Trophoblast cell (in vitro differentiated cells and primary cell): Measurements from ENCODE around the gene TRIP4.
"Not testable (repeated sequence)": the region's sequence is repeated elsewhere in the genome, so short reads cannot be mapped to it uniquely, and the experiment has no call there.

Experiments
- DNase-seq, 2 donors: peaks; one replicate each; pipeline ENCODE4 v3.0.0-alpha.2; 2016
- H2AFZ ChIP-seq: 2 replicates; pipeline ENCODE4 v1.6.1; 2013; ENCODE audit warnings: low read length, moderate library complexity, mild to moderate bottlenecking; ENCODE audit not compliant: insufficient read depth, poor library complexity
- H2AK5ac ChIP-seq: 2 replicates; pipeline ENCODE4 v1.6.1; 2013; ENCODE audit warnings: mild to moderate bottlenecking, low read length
- H2BK120ac ChIP-seq: 2 replicates; pipeline ENCODE4 v1.6.1; 2013; ENCODE audit warnings: low read length, mild to moderate bottlenecking, moderate library complexity; ENCODE audit not compliant: insufficient read depth, poor library complexity
- H2BK12ac ChIP-seq: 2 replicates; pipeline ENCODE4 v1.6.1; 2013; ENCODE audit warnings: mild to moderate bottlenecking, low read length, moderate library complexity
- H2BK5ac ChIP-seq: 2 replicates; pipeline ENCODE4 v1.6.1; 2013; ENCODE audit warnings: low read length, low read depth, moderate library complexity, mild to moderate bottlenecking; ENCODE audit not compliant: poor library complexity
- H3K14ac ChIP-seq: 2 replicates; pipeline ENCODE4 v1.6.1; 2013; ENCODE audit warnings: mild to moderate bottlenecking, low read length
- H3K18ac ChIP-seq: 2 replicates; pipeline ENCODE4 v1.6.1; 2013; ENCODE audit warnings: mild to moderate bottlenecking, low read length
- H3K23ac ChIP-seq: 2 replicates; pipeline ENCODE4 v1.6.1; 2013; ENCODE audit warnings: low read length
- H3K27ac ChIP-seq: 2 replicates; pipeline ENCODE4 v1.5.1; 2013; ENCODE audit warnings: low read depth, mild to moderate bottlenecking, inconsistent platforms, low read length, moderate library complexity
- H3K27me3 ChIP-seq: 2 replicates; pipeline ENCODE4 v1.6.1; 2013; ENCODE audit warnings: inconsistent platforms, mild to moderate bottlenecking, low read length, moderate library complexity; ENCODE audit not compliant: insufficient read depth
- H3K36me3 ChIP-seq, 2 experiments: 1 replicate in 1 of 2; 2 replicates in 1 of 2; pipeline ENCODE4 v1.6.1; 2013; ENCODE audit warnings: low read length in 2 of 2, mild to moderate bottlenecking in 2 of 2, moderate library complexity in 1 of 2; ENCODE audit not compliant: insufficient read depth in 2 of 2, control insufficient read depth in 1 of 2
- H3K4ac ChIP-seq: 2 replicates; pipeline ENCODE4 v1.6.1; 2013; ENCODE audit warnings: low read depth, mild to moderate bottlenecking, low read length, moderate library complexity
- H3K4me1 ChIP-seq, 2 experiments: 1 replicate in 1 of 2; 2 replicates in 1 of 2; pipeline ENCODE4 v1.6.1; 2013; ENCODE audit warnings: low read length in 2 of 2, mild to moderate bottlenecking in 2 of 2, moderate library complexity in 1 of 2; ENCODE audit not compliant: insufficient read depth in 2 of 2, control insufficient read depth in 1 of 2
- H3K4me2 ChIP-seq: 2 replicates; pipeline ENCODE4 v1.6.1; 2013; ENCODE audit warnings: inconsistent platforms, mild to moderate bottlenecking, low read length, moderate library complexity
- H3K4me3 ChIP-seq: 2 replicates; pipeline ENCODE4 v1.5.1; 2013; ENCODE audit warnings: mild to moderate bottlenecking, low read depth, low read length, inconsistent platforms
- H3K79me1 ChIP-seq: one replicate; pipeline ENCODE4 v1.6.1; 2013; ENCODE audit warnings: low read length
- H3K79me2 ChIP-seq: 2 replicates; pipeline ENCODE4 v1.6.1; 2013; ENCODE audit warnings: low read length, mild to moderate bottlenecking; ENCODE audit not compliant: control insufficient read depth, insufficient read depth, poor library complexity
- H3K9ac ChIP-seq: 2 replicates; pipeline ENCODE4 v1.6.1; 2013; ENCODE audit warnings: mild to moderate bottlenecking, low read length
- H3K9me3 ChIP-seq: 2 replicates; pipeline ENCODE4 v1.6.1; 2013; ENCODE audit warnings: low read depth, mild to moderate bottlenecking, control low read depth, inconsistent platforms, low read length; ENCODE audit not compliant: insufficient read depth
- H4K12ac ChIP-seq: 2 replicates; pipeline ENCODE4 v1.6.1; 2013; ENCODE audit warnings: low read depth, mild to moderate bottlenecking, low read length, moderate library complexity
- H4K8ac ChIP-seq: 2 replicates; pipeline ENCODE4 v1.6.1; 2013; ENCODE audit warnings: low read depth, mild to moderate bottlenecking, low read length, moderate library complexity
- H4K91ac ChIP-seq: one replicate; pipeline ENCODE4 v1.6.1; 2013; ENCODE audit warnings: low read depth, mild to moderate bottlenecking, low read length, moderate library complexity
- WGBS: extraction: QIAGEN DNeasy Blood & Tissue Kit; methylation state at CpG from one replicate; pipeline ENCODE4 v1.1.7; 2013; ENCODE audit warnings: missing lambda C conversion rate; ENCODE audit not compliant: insufficient read length, insufficient coverage; ENCODE audit errors: extremely low coverage; 5-methylcytosine and 5-hydroxymethylcytosine counted together

TRIP4 gene

DNA sequence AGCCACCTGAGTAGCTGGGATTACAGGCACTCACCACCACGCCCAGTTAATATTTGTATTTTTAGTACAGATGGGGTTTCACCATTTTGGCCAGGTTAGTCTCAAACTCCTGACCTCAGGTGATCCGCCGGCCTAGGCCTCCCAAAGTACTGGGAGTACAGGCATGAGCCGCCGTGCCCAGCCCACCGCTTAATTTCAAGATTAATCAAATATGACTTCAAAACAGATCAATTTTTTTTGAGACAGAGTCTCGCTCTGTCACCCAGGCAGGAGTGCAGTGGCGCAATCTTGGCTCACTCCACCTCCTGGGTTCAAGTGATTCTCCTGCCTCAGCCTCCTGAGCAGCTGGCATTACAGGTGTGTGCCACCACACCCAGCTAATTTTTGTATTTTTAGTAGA is 16.3 kb upstream of the TRIP4 start:
- H3K4me2 ChIP-seq, H4K12ac ChIP-seq, DNase-seq, H4K91ac ChIP-seq, H3K79me2 ChIP-seq, H3K14ac ChIP-seq, H3K4me1 ChIP-seq, H3K23ac ChIP-seq, H4K8ac ChIP-seq, H2AFZ ChIP-seq, H3K18ac ChIP-seq, H3K9me3 ChIP-seq, H2AK5ac ChIP-seq, H3K4me3 ChIP-seq, H3K27me3 ChIP-seq, H2BK120ac ChIP-seq, H3K9ac ChIP-seq, H3K79me1 ChIP-seq, H2BK12ac ChIP-seq, H3K27ac ChIP-seq, H2BK5ac ChIP-seq, H3K4ac ChIP-seq: not testable (repeated sequence)
- peaks cover 14 to 17% of the 10 kb centered on the region in 2 experiments for H3K36me3 ChIP-seq
- no CpG with 5 or more reads among the region's 8 CpGs for WGBS

DNA sequence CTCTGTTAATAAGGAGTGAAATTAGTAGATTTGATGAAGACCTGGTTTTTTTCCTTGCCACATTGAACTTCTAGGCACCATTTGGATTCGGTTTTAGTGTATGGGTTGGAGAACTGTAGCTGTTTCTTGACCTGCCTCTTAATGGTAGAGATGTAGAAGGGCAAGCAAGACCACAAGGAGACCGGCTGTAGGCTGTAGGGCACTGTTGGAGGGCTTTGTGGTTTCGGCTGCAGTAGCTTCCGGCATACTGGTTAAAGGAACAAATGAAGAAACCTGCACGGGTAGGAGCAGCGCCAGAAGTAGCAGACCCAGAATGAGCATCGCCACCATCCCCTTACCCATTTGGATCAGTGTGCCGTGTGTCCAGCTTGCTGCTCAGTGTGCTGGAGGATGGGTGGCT is 14.3 kb upstream of the TRIP4 start:
- no peak overlapping the region for H3K4me2 ChIP-seq
- no peak overlapping the region for H2AK5ac ChIP-seq
- H3K9ac ChIP-seq: no peak overlapping the region
- WGBS: no CpG with 5 or more reads among the region's 8 CpGs
- no peaks in the 10 kb centered on the region for H3K27me3 ChIP-seq
- no peak overlapping the region for H3K23ac ChIP-seq
- no peak overlapping the region for H2BK5ac ChIP-seq
- no peak overlapping the region for H2BK12ac ChIP-seq
- H4K12ac ChIP-seq: no peak overlapping the region
- H3K9me3 ChIP-seq: no peaks in the 10 kb centered on the region
- H2BK120ac ChIP-seq: no peak overlapping the region
- H4K8ac ChIP-seq: no peak overlapping the region
- H3K79me1 ChIP-seq: no peaks in the 10 kb centered on the region
- no peak overlapping the region for H3K27ac ChIP-seq
- H3K4me1 ChIP-seq: no peaks in the 10 kb centered on the region
- no peaks in the 10 kb centered on the region for H3K79me2 ChIP-seq
- H3K36me3 ChIP-seq: peaks cover 15 to 17% of the 10 kb centered on the region in 2 experiments
- H3K4me3 ChIP-seq: no peak overlapping the region
- no peak overlapping the region for H3K14ac ChIP-seq
- no peak overlapping the region for H2AFZ ChIP-seq
- no peak for DNase-seq
- no peak overlapping the region for H3K4ac ChIP-seq
- H3K18ac ChIP-seq: no peak overlapping the region
- no peak overlapping the region for H4K91ac ChIP-seq

GRCh38 chr15:64379216-64379960 is 8.2 kb upstream of the TRIP4 start:
- Histone ChIP-seq H4K91ac (no peak overlapping the region), H3K9ac (no peak overlapping the region), H3K36me3 (peaks cover 6 to 9% of the 10 kb centered on the region in 2 experiments), H3K9me3 (no peaks in the 10 kb centered on the region), H3K4ac (no peak overlapping the region), H2AFZ (no peak overlapping the region), H3K4me1 (peaks cover 0 to 3% of the 10 kb centered on the region in 2 experiments), H2BK5ac (no peak overlapping the region), H2BK120ac (no peak overlapping the region), H3K79me2 (peaks cover 6% of the 10 kb centered on the region), H3K14ac (no peak overlapping the region), H4K12ac (no peak overlapping the region), H2BK12ac (no peak overlapping the region), H3K4me3 (no peak overlapping the region), H3K23ac (no peak overlapping the region), H4K8ac (no peak overlapping the region), H3K4me2 (no peak overlapping the region), H3K27ac (no peak overlapping the region), H3K27me3 (no peaks in the 10 kb centered on the region), H2AK5ac (no peak overlapping the region), H3K18ac (no peak overlapping the region), H3K79me1 (peaks cover 4% of the 10 kb centered on the region)
- no peak for DNase-seq
- WGBS: no CpG with 5 or more reads among the region's 9 CpGs

DNA sequence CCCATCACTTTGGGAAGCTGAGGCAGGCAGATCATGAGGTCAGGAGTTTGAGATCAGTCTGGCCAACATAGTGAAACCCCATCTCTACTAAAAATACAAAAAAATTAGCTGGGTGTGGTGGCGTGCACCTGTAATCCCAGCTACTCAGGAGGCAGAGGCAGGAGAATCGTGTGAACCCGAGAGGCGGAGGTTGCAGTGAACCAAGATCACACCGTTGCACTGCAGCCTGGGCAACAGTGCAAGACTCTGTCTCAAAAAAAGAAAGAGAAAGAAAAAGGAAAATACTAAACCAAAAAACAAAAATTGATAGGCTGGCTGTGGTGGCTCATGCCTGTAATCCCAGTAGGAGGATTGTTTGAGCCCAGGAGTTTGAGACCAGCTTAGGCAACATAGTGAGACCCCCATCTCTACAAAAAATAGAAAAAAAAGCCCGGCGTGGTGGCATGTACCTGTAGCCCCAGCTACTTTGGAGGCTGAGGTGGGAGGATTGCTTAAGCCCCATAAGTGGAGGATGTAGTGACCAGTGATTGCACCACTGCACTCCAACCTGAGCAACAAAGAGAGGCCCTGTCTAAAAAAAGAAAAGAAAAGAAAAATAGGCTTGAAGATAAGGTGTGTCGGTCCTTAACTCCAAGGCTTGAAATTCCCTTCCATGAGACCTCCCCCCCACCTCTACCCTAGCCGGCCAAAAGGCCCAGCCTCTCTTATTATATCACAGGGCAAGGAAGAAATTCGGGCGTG is 7.3 kb upstream of the TRIP4 start:
- not testable (repeated sequence) for H3K23ac ChIP-seq, H3K79me2 ChIP-seq, H2AK5ac ChIP-seq, H3K79me1 ChIP-seq, H3K18ac ChIP-seq, H2BK12ac ChIP-seq, H3K36me3 ChIP-seq, H3K27me3 ChIP-seq, H2BK120ac ChIP-seq, DNase-seq, H2BK5ac ChIP-seq, H3K27ac ChIP-seq, H4K91ac ChIP-seq, H3K4me1 ChIP-seq, H3K9me3 ChIP-seq, H3K4ac ChIP-seq, H4K8ac ChIP-seq, H4K12ac ChIP-seq
- Histone ChIP-seq H3K4me2 (peak overlapping the region; percentile 63), H3K14ac (peak overlapping the region; percentile 71), H2AFZ (peak overlapping the region; percentile 69), H3K4me3 (peak overlapping the region; percentile 74), H3K9ac (peak overlapping the region; percentile 15)
- WGBS: no CpG with 5 or more reads among the region's 11 CpGs
